Progenitor cell of endocrine pancreas (in vitro differentiated cells): ENCODE measurements around the gene ANO6. TPM values are rescaled to one million over a fixed set of nuclear protein-coding genes. Genes with fewer than 3 reads are reported as not detected.

Experiments used
- DNase-seq: peaks from one replicate; pipeline ENCODE4 v3.0.0; 2021; ENCODE audit warnings: low spot score; ENCODE audit not compliant: unreplicated experiment
- H3K27ac Mint-ChIP-seq: 2 replicates; pipeline ENCODE4 v1.8.0; 2021; ENCODE audit warnings: mild to moderate bottlenecking, moderate library complexity, mixed read lengths
- H3K27me3 Mint-ChIP-seq: 2 replicates; pipeline ENCODE4 v1.8.0; 2021; ENCODE audit warnings: mixed read lengths
- H3K36me3 Mint-ChIP-seq: 2 replicates; pipeline ENCODE4 v1.8.0; 2022; ENCODE audit warnings: mixed read lengths; ENCODE audit not compliant: insufficient read depth
- H3K4me1 Mint-ChIP-seq: 2 replicates; pipeline ENCODE4 v1.8.0; 2021; ENCODE audit warnings: low read depth, mixed read lengths
- H3K4me3 Mint-ChIP-seq: 2 replicates; pipeline ENCODE4 v1.8.0; 2021; ENCODE audit warnings: low read depth, mild to moderate bottlenecking, moderate library complexity, mixed read lengths
- H3K9me3 Mint-ChIP-seq: 2 replicates; pipeline ENCODE4 v1.8.0; 2021; ENCODE audit warnings: low read depth, mixed read lengths
- total RNA-seq: library from RNA; stranded (reverse); gene quantifications from 2 replicates; pipeline ENCODE4 v1.2.1, GENCODE V29; 2021
- TF ChIP-seq, protein P1 (sequence below): fragments of 200-600 bp; sonication (generic); IDR thresholded peaks from one replicate; pipeline ENCODE4 v1.5.0; 2021; ENCODE audit warnings: antibody characterized with exemption, mild to moderate bottlenecking; ENCODE audit not compliant: unreplicated experiment

Gene ANO6
- total RNA-seq, 1 donor from 2014 or later: 39.2 TPM

DNA sequence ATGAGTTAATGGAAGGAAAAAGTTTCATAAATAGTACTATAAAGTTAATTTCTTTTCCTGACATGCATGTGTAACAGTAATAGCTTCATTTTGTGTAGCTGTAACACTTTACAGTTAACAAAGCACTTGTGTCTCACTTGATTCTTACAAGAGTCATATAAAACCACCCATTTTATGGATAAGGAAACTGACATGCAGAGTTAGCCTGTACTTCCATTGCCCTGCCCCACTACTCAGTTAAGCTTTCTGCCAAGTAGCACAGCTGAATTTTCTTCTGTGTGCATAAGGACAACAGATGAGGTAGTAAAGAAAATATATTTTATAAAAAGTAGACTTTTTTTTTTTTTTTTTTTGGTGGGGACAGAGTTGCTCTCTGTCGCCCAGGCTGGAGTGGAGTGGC is 32.2 kb downstream of the ANO6 start:
- TF ChIP-seq, protein P1, sequence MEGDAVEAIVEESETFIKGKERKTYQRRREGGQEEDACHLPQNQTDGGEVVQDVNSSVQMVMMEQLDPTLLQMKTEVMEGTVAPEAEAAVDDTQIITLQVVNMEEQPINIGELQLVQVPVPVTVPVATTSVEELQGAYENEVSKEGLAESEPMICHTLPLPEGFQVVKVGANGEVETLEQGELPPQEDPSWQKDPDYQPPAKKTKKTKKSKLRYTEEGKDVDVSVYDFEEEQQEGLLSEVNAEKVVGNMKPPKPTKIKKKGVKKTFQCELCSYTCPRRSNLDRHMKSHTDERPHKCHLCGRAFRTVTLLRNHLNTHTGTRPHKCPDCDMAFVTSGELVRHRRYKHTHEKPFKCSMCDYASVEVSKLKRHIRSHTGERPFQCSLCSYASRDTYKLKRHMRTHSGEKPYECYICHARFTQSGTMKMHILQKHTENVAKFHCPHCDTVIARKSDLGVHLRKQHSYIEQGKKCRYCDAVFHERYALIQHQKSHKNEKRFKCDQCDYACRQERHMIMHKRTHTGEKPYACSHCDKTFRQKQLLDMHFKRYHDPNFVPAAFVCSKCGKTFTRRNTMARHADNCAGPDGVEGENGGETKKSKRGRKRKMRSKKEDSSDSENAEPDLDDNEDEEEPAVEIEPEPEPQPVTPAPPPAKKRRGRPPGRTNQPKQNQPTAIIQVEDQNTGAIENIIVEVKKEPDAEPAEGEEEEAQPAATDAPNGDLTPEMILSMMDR: no peak
- peaks cover 9% of the 10 kb centered on the region for H3K4me1 Mint-ChIP-seq

GRCh38 chr12:45254254-45254653 is 38.4 kb downstream of the ANO6 start:
- Mint-ChIP-seq H3K27ac (no peak overlapping the region), H3K4me1 (peaks cover 18% of the 10 kb centered on the region)

More for the DNA sequence above, 32.2 kb downstream of the ANO6 start:
- Mint-ChIP-seq H3K9me3 (no peaks in the 10 kb centered on the region), H3K4me3 (no peak overlapping the region), H3K27me3 (no peaks in the 10 kb centered on the region), H3K27ac (no peak overlapping the region), H3K36me3 (no peaks in the 10 kb centered on the region)
- no peak for DNase-seq

DNA sequence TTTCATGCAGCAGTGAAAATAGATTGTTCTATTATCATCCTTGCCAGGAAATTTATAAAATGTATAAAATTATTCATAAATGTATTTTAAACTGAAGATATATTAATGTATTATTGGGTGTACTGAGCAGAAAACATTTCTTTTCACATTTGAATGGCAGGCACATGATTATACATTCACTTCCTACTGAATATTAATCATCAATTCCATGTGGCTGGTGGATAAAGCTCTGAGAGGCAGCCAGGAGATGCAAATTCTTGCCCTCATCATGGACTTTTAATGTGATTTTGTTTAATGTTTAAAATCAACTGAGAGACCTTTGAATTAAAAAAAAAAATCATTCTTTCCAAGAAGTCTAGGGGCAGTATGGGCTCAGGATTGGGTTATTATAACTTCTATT is 40.8 kb downstream of the ANO6 start:
- Mint-ChIP-seq H3K27me3 (no peaks in the 10 kb centered on the region), H3K27ac (no peak overlapping the region), H3K4me3 (no peak overlapping the region)

More at GRCh38 chr12:45254254-45254653, 38.4 kb downstream of the ANO6 start:
- no peak overlapping the region for H3K4me3 Mint-ChIP-seq
- no peak for DNase-seq
- H3K36me3 Mint-ChIP-seq: peaks cover 4% of the 10 kb centered on the region
- no peaks in the 10 kb centered on the region for H3K27me3 Mint-ChIP-seq
- TF ChIP-seq, protein P1: no peak
- H3K9me3 Mint-ChIP-seq: no peaks in the 10 kb centered on the region

GRCh38 chr12:45257185-45257930 is 41.5 kb downstream of the ANO6 start:
- Mint-ChIP-seq H3K27ac (no peak overlapping the region), H3K4me3 (no peak overlapping the region)

More for the DNA sequence above, 40.8 kb downstream of the ANO6 start:
- no peak for DNase-seq
- Mint-ChIP-seq H3K4me1 (peaks cover 33% of the 10 kb centered on the region), H3K9me3 (no peaks in the 10 kb centered on the region), H3K36me3 (peaks cover 4% of the 10 kb centered on the region)
- TF ChIP-seq, protein P1: no peak

DNA sequence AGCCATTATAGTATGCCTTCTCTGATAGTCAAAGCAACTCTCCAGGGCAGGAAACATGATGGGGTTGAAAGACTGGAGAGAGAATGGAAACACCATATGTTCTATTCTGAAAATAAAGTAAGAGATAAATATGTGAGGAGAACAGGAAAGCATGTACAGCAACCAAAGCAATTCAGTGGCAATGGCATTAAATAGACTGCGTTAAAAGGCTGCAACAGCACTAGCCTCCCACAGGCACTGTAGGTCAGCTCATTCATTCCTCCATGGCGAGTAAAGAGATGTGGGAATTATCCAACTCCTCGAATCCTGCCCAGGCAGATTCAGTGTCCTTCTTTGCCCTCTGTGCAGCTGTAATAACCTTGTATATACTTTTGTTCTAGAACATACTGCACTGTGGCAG is 43.8 kb downstream of the ANO6 start:
- DNase-seq: no peak
- peaks cover 46% of the 10 kb centered on the region for H3K4me1 Mint-ChIP-seq
- H3K27me3 Mint-ChIP-seq: no peaks in the 10 kb centered on the region
- TF ChIP-seq, protein P1: no peak
- H3K4me3 Mint-ChIP-seq: peak overlapping the region; percentile 9
- H3K36me3 Mint-ChIP-seq: no peaks in the 10 kb centered on the region
- H3K27ac Mint-ChIP-seq: peak overlapping the region; percentile 70
- no peaks in the 10 kb centered on the region for H3K9me3 Mint-ChIP-seq

More at GRCh38 chr12:45257185-45257930, 41.5 kb downstream of the ANO6 start:
- no peaks in the 10 kb centered on the region for H3K27me3 Mint-ChIP-seq
- DNase-seq: no peak
- no peaks in the 10 kb centered on the region for H3K9me3 Mint-ChIP-seq
- TF ChIP-seq, protein P1: no peak
- H3K36me3 Mint-ChIP-seq: peaks cover 4% of the 10 kb centered on the region
- peaks cover 33% of the 10 kb centered on the region for H3K4me1 Mint-ChIP-seq
